SK-N-SH (cell line): ENCODE data around the gene SLC9C1.

ENCODE experiments used
- CTCF ChIP-seq: fragments of 200-600 bp; sonication (generic); IDR thresholded peaks from 2 replicates; pipeline ENCODE4 v1.6.1; 2017; ENCODE audit warnings: antibody characterized with exemption, mild to moderate bottlenecking, moderate library complexity
- ELF1 ChIP-seq: IDR thresholded peaks from 2 replicates; pipeline ENCODE4 v1.4.0; 2012
- YY1 ChIP-seq: IDR thresholded peaks from 2 replicates; pipeline ENCODE4 v1.4.0; 2012; ENCODE audit warnings: low read depth, mild to moderate bottlenecking

- TF ChIP-seq ELF1: no peak
- TF ChIP-seq YY1: no peak
- TF ChIP-seq CTCF: no peak
These were observed 39.6 kb upstream of the SLC9C1 start for GRCh38 chr3:112333381-112334317.
